SK-N-SH (cell line): ENCODE results near the gene MACROD2. TPM values are rescaled to one million over a fixed set of nuclear protein-coding genes. Genes with fewer than 3 reads are reported as not detected.

Experiments
- CTCF ChIA-PET: fragments of 300-600, 350-600 bp; formaldehyde crosslinking; extraction: SDS; loops from one replicate; lab custom pipeline; 2021; lab: Yijun Ruan, JAX
- POLR2A ChIA-PET: fragments of 350-600 bp; sonication (Branson Sonifier 250); formaldehyde crosslinking; extraction: SDS; loops from one replicate; lab custom pipeline; 2020; ENCODE audit warnings: antibody characterized with exemption, inconsistent platforms; lab: Yijun Ruan, JAX
- DNase-seq: peaks from one replicate; pipeline ENCODE4 v3.0.0; 2012
- H2AFZ ChIP-seq: fragments of 200-600 bp; sonication (generic); 2 replicates; pipeline ENCODE4 v1.8.1; 2016; ENCODE audit warnings: antibody characterized with exemption, mild to moderate bottlenecking, low read depth
- H3F3A ChIP-seq: fragments of 200-600 bp; sonication (generic); replicated peaks from 2 replicates; pipeline ENCODE3; 2016; ENCODE audit warnings: antibody characterized with exemption, mild to moderate bottlenecking; ENCODE audit not compliant: insufficient read depth
- H3K27ac ChIP-seq, 2 experiments: fragments of 200-500 bp in 1 of 2; fragments of 200-600 bp in 1 of 2; sonication (Bioruptor generic) in 1 of 2; sonication (generic), shearing (Covaris generic) in 1 of 2; 2 replicates each; pipeline versions ENCODE4 v1.5.1 to v1.6.1; 2014 to 2016; ENCODE audit warnings: low read depth in 2 of 2, inconsistent platforms in 1 of 2, low read length in 1 of 2, mild to moderate bottlenecking in 1 of 2, mixed read lengths in 1 of 2
- H3K27me3 ChIP-seq: fragments of 200-600 bp; sonication (generic), shearing (Covaris generic); 2 replicates; pipeline ENCODE4 v1.6.1; 2016; ENCODE audit warnings: mixed run types; ENCODE audit not compliant: insufficient read depth
- H3K36me3 ChIP-seq, 2 experiments: fragments of 200-500 bp in 1 of 2; fragments of 200-600 bp in 1 of 2; sonication (Bioruptor generic) in 1 of 2; sonication (generic) in 1 of 2; replicated peaks in 1 of 2; 2 replicates each; pipeline versions ENCODE3 to v1.5.1; 2014 to 2016; ENCODE audit warnings: low read length in 1 of 2, mild to moderate bottlenecking in 1 of 2; ENCODE audit not compliant: insufficient read depth in 2 of 2, control insufficient read depth in 1 of 2
- H3K4me1 ChIP-seq, 2 experiments: fragments of 200-500 bp in 1 of 2; fragments of 200-600 bp in 1 of 2; sonication (Bioruptor generic) in 1 of 2; sonication (generic), shearing (Covaris generic) in 1 of 2; 2 replicates each; pipeline versions ENCODE4 v1.5.1 to v1.6.1; 2014 to 2016; ENCODE audit warnings: low read depth in 1 of 2, low read length in 1 of 2, mixed run types in 1 of 2; ENCODE audit not compliant: insufficient read depth in 2 of 2, control insufficient read depth in 1 of 2
- H3K4me2 ChIP-seq: fragments of 200-600 bp; sonication (generic), shearing (Covaris generic); 2 replicates; pipeline ENCODE4 v1.6.1; 2017; ENCODE audit warnings: mixed run types
- H3K4me3 ChIP-seq, 2 experiments: fragments of 200-500 bp in 1 of 2; fragments of 200-600 bp in 1 of 2; sonication (Bioruptor generic) in 1 of 2; sonication (generic), shearing (Covaris generic) in 1 of 2; 2 replicates each; pipeline versions ENCODE4 v1.5.1 to v1.8.1; 2014 to 2016; ENCODE audit warnings: low read depth in 2 of 2, inconsistent platforms in 1 of 2, low read length in 1 of 2, mild to moderate bottlenecking in 1 of 2, mixed read lengths in 1 of 2, moderate library complexity in 1 of 2
- H3K79me2 ChIP-seq: fragments of 200-600 bp; sonication (generic); 2 replicates; pipeline ENCODE4 v1.8.1; 2017; ENCODE audit warnings: mild to moderate bottlenecking; ENCODE audit not compliant: insufficient read depth
- H3K9ac ChIP-seq: fragments of 200-600 bp; sonication (generic); 2 replicates; pipeline ENCODE4 v1.6.1; 2017; ENCODE audit warnings: mixed run types
- H3K9me2 ChIP-seq: fragments of 200-600 bp; sonication (generic); 2 replicates; pipeline ENCODE4 v1.6.1; 2017; ENCODE audit warnings: mixed run types
- H3K9me3 ChIP-seq: fragments of 200-600 bp; sonication (generic); 2 replicates; pipeline ENCODE4 v1.6.1; 2017; ENCODE audit warnings: mixed run types, mild to moderate bottlenecking, moderate library complexity
- H4K20me1 ChIP-seq: fragments of 200-600 bp; sonication (generic); 2 replicates; pipeline ENCODE4 v1.6.1; 2017; ENCODE audit warnings: mild to moderate bottlenecking, mixed run types; ENCODE audit not compliant: insufficient read depth
- CTCF ChIP-seq: fragments of 200-600 bp; sonication (generic); IDR thresholded peaks from 2 replicates; pipeline ENCODE4 v1.6.1; 2017; ENCODE audit warnings: antibody characterized with exemption, mild to moderate bottlenecking, moderate library complexity
- ELF1 ChIP-seq: IDR thresholded peaks from 2 replicates; pipeline ENCODE4 v1.4.0; 2012
- FOSL2 ChIP-seq: IDR thresholded peaks from 2 replicates; pipeline ENCODE4 v1.4.0; 2012; ENCODE audit warnings: low read depth, mild to moderate bottlenecking, moderate library complexity, borderline replicate concordance
- JUND ChIP-seq: IDR thresholded peaks from 2 replicates; pipeline ENCODE4 v1.4.0; 2012
- RCOR1 ChIP-seq: fragments of 150-350 bp; IDR thresholded peaks from 2 replicates; pipeline ENCODE4 v1.6.1; 2017; ENCODE audit warnings: antibody characterized with exemption, low read length
- REST ChIP-seq: IDR thresholded peaks from 2 replicates; pipeline ENCODE4 v1.6.1; 2012; ENCODE audit warnings: mild to moderate bottlenecking, low read depth, low read length, moderate library complexity
- TEAD4 ChIP-seq: IDR thresholded peaks from 2 replicates; pipeline ENCODE4 v1.4.0; 2012; ENCODE audit warnings: mild to moderate bottlenecking, borderline replicate concordance; ENCODE audit not compliant: insufficient read depth
- WGBS: methylation state at CpG from one replicate; pipeline ENCODE4 v1.1.6; 2017; ENCODE audit warnings: low lambda C conversion rate; 5-methylcytosine and 5-hydroxymethylcytosine counted together
- polyA plus RNA-seq, 3 experiments: library from polyadenylated mRNA; depleted of rRNA; stranded (reverse); fragments of >200 nt; gene quantifications; 2 replicates each; pipeline ENCODE4 v1.2.3, GENCODE V29; 2012

Gene MACROD2
- polyA plus RNA-seq, 1 of the 3 experiments (the other 2 are of a cell fraction): 0.33 TPM

- TF ChIP-seq REST (no peak), TEAD4 (no peak), RCOR1 (no peak), JUND (no peak), ELF1 (no peak), CTCF (no peak), FOSL2 (no peak)
- TF ChIP-seq, all 33 proteins: peak for 0
- H3F3A ChIP-seq: no peaks in the 10 kb centered on the region
Measured at GRCh38 chr20:16018881-16019280, 2023.6 kb downstream of the MACROD2 start.

GRCh38 chr20:16020971-16021370, 2025.7 kb downstream of the MACROD2 start:
- 36% methylated on average over 3 of the region's 3 CpGs for WGBS
- ChIA-PET POLR2A (no interaction called here), CTCF (interaction anchor here (1.4 kb wide), 1 partner anchor 14 kb away, joined by 4 read pairs; no protein-coding TSS in a partner anchor)
- Histone ChIP-seq H3K4me1 (no peaks in the 10 kb centered on the region), H3K36me3 (no peaks in the 10 kb centered on the region), H2AFZ (no peak overlapping the region), H3K9me2 (no peaks in the 10 kb centered on the region), H3K9ac (no peak overlapping the region), H3K9me3 (no peaks in the 10 kb centered on the region), H3F3A (no peaks in the 10 kb centered on the region), H3K4me2 (no peak overlapping the region), H4K20me1 (no peaks in the 10 kb centered on the region), H3K79me2 (no peaks in the 10 kb centered on the region), H3K4me3 (no peak overlapping the region), H3K27ac (no peak overlapping the region), H3K27me3 (no peaks in the 10 kb centered on the region)
- DNase-seq: no peak
- no peak for TF ChIP-seq REST
- TF ChIP-seq FOSL2: peak; percentile 17; the same call in 1 of the 2 replicates

More at GRCh38 chr20:16018881-16019280, 2023.6 kb downstream of the MACROD2 start:
- no peak for DNase-seq
- Histone ChIP-seq H3K36me3 (no peaks in the 10 kb centered on the region), H3K4me1 (no peaks in the 10 kb centered on the region; a peak in 1 of 4 replicates), H3K9me3 (no peaks in the 10 kb centered on the region), H3K4me3 (no peak overlapping the region), H3K79me2 (no peaks in the 10 kb centered on the region), H3K27me3 (no peaks in the 10 kb centered on the region), H2AFZ (no peak overlapping the region), H3K4me2 (no peak overlapping the region), H3K9ac (no peak overlapping the region), H3K9me2 (no peaks in the 10 kb centered on the region), H4K20me1 (no peaks in the 10 kb centered on the region), H3K27ac (no peak overlapping the region)
- ChIA-PET POLR2A (no interaction called here), CTCF (no interaction called here)
